A549 (cell line): ENCODE results near the gene NEMF. TPM values are rescaled to one million over a fixed set of nuclear protein-coding genes. Genes with fewer than 3 reads are reported as not detected.
A peak's percentile ranks its signal among the peaks of the same experiment; 100 is the strongest.

Experiments
- ATAC-seq, 2 experiments: fragments of 200-7000 bp in 1 of 2; fragments of >200 bp in 1 of 2; cut with Nextera tagmentation in 1 of 2; cut with Tn5 transposase in 1 of 2; 3 replicates each; pipeline versions ENCODE4 v1.8.0 to v1.9.1; 2018 to 2020; ENCODE audit warnings: mild to moderate bottlenecking in 1 of 2, moderate library complexity in 1 of 2
- CTCF ChIA-PET: fragments of 300-600 bp; sonication (Branson Sonifier 250); formaldehyde crosslinking; extraction: SDS; loops from one replicate; lab custom pipeline; 2021; ENCODE audit warnings: antibody characterized with exemption, inconsistent platforms; lab: Yijun Ruan, JAX
- POLR2A ChIA-PET: fragments of 350-600 bp; formaldehyde crosslinking; extraction: SDS; loops from one replicate; lab custom pipeline; 2021; ENCODE audit warnings: antibody characterized with exemption, inconsistent platforms; lab: Yijun Ruan, JAX
- DNase-seq, 2 experiments: peaks; one replicate each; pipeline versions ENCODE4 v3.0.0 to v3.0.0-alpha.2; 2011 to 2016; ENCODE audit warnings: low read depth in 1 of 2, low spot score in 1 of 2
- FAIRE-seq: peaks from 2 replicates; lab custom pipeline; 2011; peaks lifted over from hg19 to GRCh38; lab: Jason Lieb, UNC
- H3K27ac ChIP-seq, 2 experiments: fragments of >200 bp; sonication (Bioruptor Twin); formaldehyde crosslinking; 3 replicates each; pipeline ENCODE4 v1.5.1; 2016 to 2017
- H3K4me1 ChIP-seq: fragments of >200 bp; sonication (Bioruptor Twin); formaldehyde crosslinking; 3 replicates; pipeline ENCODE4 v1.6.1; 2016
- H3K4me2 ChIP-seq: fragments of >200 bp; sonication (Bioruptor Twin); formaldehyde crosslinking; 3 replicates; pipeline ENCODE4 v1.6.1; 2016
- H3K4me3 ChIP-seq: fragments of >200 bp; sonication (Bioruptor Twin); formaldehyde crosslinking; 3 replicates; pipeline ENCODE4 v1.5.1; 2016
- H3K9me3 ChIP-seq: fragments of >200 bp; sonication (Bioruptor Twin); formaldehyde crosslinking; 3 replicates; pipeline ENCODE4 v1.6.1; 2016
- BHLHE40 ChIP-seq: IDR thresholded peaks from 2 replicates; pipeline ENCODE4 v1.6.1; 2012; ENCODE audit warnings: low read depth, low read length, inconsistent platforms
- EHMT2 ChIP-seq: fragments of 200-600 bp; sonication (generic); IDR thresholded peaks from 2 replicates; pipeline ENCODE4 v1.6.1; 2016; ENCODE audit warnings: antibody characterized with exemption, low read depth, mild to moderate bottlenecking, moderate library complexity
- ESRRA ChIP-seq: fragments of 150-350 bp; IDR thresholded peaks from 2 replicates; pipeline ENCODE4 v1.6.1; 2014; ENCODE audit warnings: mild to moderate bottlenecking, low read length, borderline replicate concordance
- FOXS1 ChIP-seq: fragments of 250-450 bp; sonication (Bioruptor Pico); IDR thresholded peaks from 2 replicates; pipeline ENCODE4 v1.5.0; 2020; ENCODE audit warnings: mild to moderate bottlenecking, moderate library complexity
- HEYL ChIP-seq: fragments of 250-450 bp; sonication (Bioruptor Pico); IDR thresholded peaks from 2 replicates; pipeline ENCODE4 v1.8.0; 2021; ENCODE audit warnings: mild to moderate bottlenecking, moderate library complexity
- HOXA7 ChIP-seq: fragments of 250-450 bp; sonication (Bioruptor Pico); IDR thresholded peaks from 2 replicates; pipeline ENCODE4 v1.5.0; 2020; ENCODE audit warnings: mild to moderate bottlenecking, moderate library complexity
- JUNB ChIP-seq: fragments of >200 bp; sonication (Bioruptor Twin); formaldehyde crosslinking; IDR thresholded peaks from 2 replicates; pipeline ENCODE4 v1.6.1; 2016
- MAFK ChIP-seq: fragments of 450-650 bp; IDR thresholded peaks from 2 replicates; pipeline ENCODE4 v1.6.1; 2014; ENCODE audit not compliant: partially characterized antibody
- MAZ ChIP-seq: fragments of 150-350 bp; IDR thresholded peaks from 2 replicates; pipeline ENCODE4 v1.6.1; 2014; ENCODE audit warnings: antibody characterized with exemption, low read depth, low read length, borderline replicate concordance
- NFE2L2 ChIP-seq: fragments of 150-350 bp; conservative IDR thresholded peaks from 2 replicates; pipeline ENCODE4 v1.6.1; 2014; ENCODE audit warnings: low read length
- PHF8 ChIP-seq: fragments of 200-600 bp; sonication (generic); IDR thresholded peaks from 2 replicates; pipeline ENCODE4 v1.6.1; 2016; ENCODE audit warnings: low read depth, mild to moderate bottlenecking, antibody characterized with exemption, moderate library complexity, borderline replicate concordance
- POLR2A ChIP-seq: IDR thresholded peaks from 2 replicates; pipeline ENCODE4 v1.6.1; 2012; ENCODE audit warnings: mild to moderate bottlenecking, low read length
- RFX5 ChIP-seq: fragments of 450-650 bp; IDR thresholded peaks from 2 replicates; pipeline ENCODE4 v1.7.1; 2014; ENCODE audit warnings: antibody characterized with exemption, mild to moderate bottlenecking, moderate library complexity
- RNF2 ChIP-seq: fragments of 200-600 bp; sonication (generic); IDR thresholded peaks from 2 replicates; pipeline ENCODE4 v1.6.1; 2016; ENCODE audit warnings: low read depth, mild to moderate bottlenecking, antibody characterized with exemption, moderate library complexity, borderline replicate concordance
- SMC3 ChIP-seq: fragments of >200 bp; sonication (Bioruptor Twin); formaldehyde crosslinking; IDR thresholded peaks from 3 replicates; pipeline ENCODE4 v1.6.1; 2018; ENCODE audit warnings: inconsistent platforms
- TFCP2L1 ChIP-seq: fragments of 250-450 bp; sonication (Bioruptor Pico); IDR thresholded peaks from 2 replicates; pipeline ENCODE4 v1.5.0; 2021; ENCODE audit warnings: mild to moderate bottlenecking
- USF2 ChIP-seq: fragments of 450-650 bp; IDR thresholded peaks from 2 replicates; pipeline ENCODE4 v1.6.1; 2014; ENCODE audit warnings: antibody characterized with exemption
- ZNF302 ChIP-seq: fragments of 250-450 bp; sonication (Bioruptor Pico); IDR thresholded peaks from 2 replicates; pipeline ENCODE4 v1.9.0; 2021; ENCODE audit warnings: inconsistent platforms, mild to moderate bottlenecking, moderate library complexity
- ZSCAN20 ChIP-seq: fragments of 250-450 bp; sonication (Bioruptor Pico); IDR thresholded peaks from 2 replicates; pipeline ENCODE4 v1.8.0; 2022; ENCODE audit warnings: mild to moderate bottlenecking, moderate library complexity
- WGBS: methylation state at CpG from one replicate; pipeline ENCODE4 v1.1.6; 2017; ENCODE audit errors: missing lambda C conversion rate; 5-methylcytosine and 5-hydroxymethylcytosine counted together
- polyA plus RNA-seq, 4 experiments: library from polyadenylated mRNA; depleted of rRNA in 3 of 4; stranded (reverse); fragments of >200 nt; fragmentation: RNase III in 1 of 4; extraction: RNeasy Plus Mini Kit Qiagen cat#74134 plus additional on column Dnase treatment in 1 of 4; gene quantifications; 2 replicates in 3 of 4; 3 replicates in 1 of 4; pipeline ENCODE4 v1.2.3, GENCODE V29; 2011 to 2017
- TF ChIP-seq, protein P1 (sequence below): fragments of 250-450 bp; sonication (Bioruptor Pico); IDR thresholded peaks from 2 replicates; pipeline ENCODE4 v1.5.0; 2021; ENCODE audit warnings: mild to moderate bottlenecking, moderate library complexity, borderline replicate concordance

NEMF gene
- polyA plus RNA-seq, 2 of the 4 experiments (the other 2 are of a cell fraction), result 58.3 to 59.6 TPM

DNA sequence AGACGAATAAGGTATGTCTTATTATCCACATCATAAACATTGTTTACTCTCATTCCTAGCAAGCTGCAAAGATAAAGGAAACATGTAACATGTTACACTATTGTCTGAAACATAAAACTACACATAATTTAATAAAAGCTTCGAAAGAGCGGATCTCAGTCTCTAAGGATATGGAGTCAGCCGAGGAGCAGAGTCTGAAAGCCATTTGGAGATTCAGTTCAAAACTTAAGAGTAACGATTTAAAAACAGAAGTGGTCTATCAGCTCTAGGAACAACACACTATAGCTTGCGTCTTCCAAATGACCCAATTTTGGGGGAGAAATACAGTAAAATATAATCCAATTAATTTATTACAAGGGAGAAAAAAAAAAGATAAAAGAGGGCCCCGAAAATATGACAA is 775 bp downstream of the NEMF start:
- peak overlapping the region; percentile 94 to 97 for H3K27ac ChIP-seq
- 4% methylated on average over 7 of the region's 7 CpGs for WGBS
- TF ChIP-seq ZNF302, result no peak
- H3K9me3 ChIP-seq, result no peaks in the 10 kb centered on the region
- peak overlapping the region; percentile 86 for H3K4me2 ChIP-seq
- ChIA-PET CTCF (interaction anchor here (0.6 to 5.9 kb wide), 15 partner anchors 8 to 677 kb away, joined by 3 to 140 read pairs (median 7); partner anchors contain the start of gene KLHDC1), POLR2A (interaction anchor here (1.2 to 3.4 kb wide), 8 partner anchors 10 to 231 kb away, joined by 3 to 38 read pairs (median 6); partner anchors contain the start of genes ARF6, KLHDC2, MGAT2 and RPL36AL)
- H3K4me3 ChIP-seq, result peak overlapping the region; percentile 97
- no peak for DNase-seq
- FAIRE-seq, result no peak
- no peak for ATAC-seq
- peaks cover 14% of the 10 kb centered on the region; the same call in 2 of the 3 replicates for H3K4me1 ChIP-seq

GRCh38 chr14:49849213-49849847 is 3.3 kb downstream of the NEMF start:
- FAIRE-seq (no peak), DNase-seq (no peak), ATAC-seq (no peak)
- H3K4me1 ChIP-seq, result peaks cover 14% of the 10 kb centered on the region; the same call in 2 of the 3 replicates
- ChIA-PET CTCF (interaction anchor here (1.0 to 5.9 kb wide), 5 partner anchors 11 to 69 kb away, joined by 3 to 140 read pairs (median 5); no protein-coding TSS in a partner anchor), POLR2A (no interaction called here)
- TF ChIP-seq HOXA7 (CRISPR knock-in tag) (no peak), FOXS1 (CRISPR knock-in tag) (no peak), POLR2A (no peak), TFCP2L1 (CRISPR knock-in tag) (no peak), USF2 (no peak), RNF2 (no peak), RFX5 (no peak), NFE2L2 (no peak), MAFK (no peak), ESRRA (no peak), BHLHE40 (no peak), HEYL (no peak), SMC3 (no peak), EHMT2 (no peak), PHF8 (no peak), ZSCAN20 (CRISPR knock-in tag) (no peak)
- TF ChIP-seq, protein P1, sequence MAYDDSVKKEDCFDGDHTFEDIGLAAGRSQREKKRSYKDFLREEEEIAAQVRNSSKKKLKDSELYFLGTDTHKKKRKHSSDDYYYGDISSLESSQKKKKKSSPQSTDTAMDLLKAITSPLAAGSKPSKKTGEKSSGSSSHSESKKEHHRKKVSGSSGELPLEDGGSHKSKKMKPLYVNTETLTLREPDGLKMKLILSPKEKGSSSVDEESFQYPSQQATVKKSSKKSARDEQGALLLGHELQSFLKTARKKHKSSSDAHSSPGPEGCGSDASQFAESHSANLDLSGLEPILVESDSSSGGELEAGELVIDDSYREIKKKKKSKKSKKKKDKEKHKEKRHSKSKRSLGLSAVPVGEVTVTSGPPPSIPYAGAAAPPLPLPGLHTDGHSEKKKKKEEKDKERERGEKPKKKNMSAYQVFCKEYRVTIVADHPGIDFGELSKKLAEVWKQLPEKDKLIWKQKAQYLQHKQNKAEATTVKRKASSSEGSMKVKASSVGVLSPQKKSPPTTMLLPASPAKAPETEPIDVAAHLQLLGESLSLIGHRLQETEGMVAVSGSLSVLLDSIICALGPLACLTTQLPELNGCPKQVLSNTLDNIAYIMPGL (CRISPR knock-in tag), result no peak
- H3K9me3 ChIP-seq, result no peaks in the 10 kb centered on the region
- no peak overlapping the region for H3K27ac ChIP-seq
- H3K4me3 ChIP-seq, result no peak overlapping the region
- no peak overlapping the region for H3K4me2 ChIP-seq
- WGBS, result 92% methylated on average over 1 of the region's 1 CpG

DNA sequence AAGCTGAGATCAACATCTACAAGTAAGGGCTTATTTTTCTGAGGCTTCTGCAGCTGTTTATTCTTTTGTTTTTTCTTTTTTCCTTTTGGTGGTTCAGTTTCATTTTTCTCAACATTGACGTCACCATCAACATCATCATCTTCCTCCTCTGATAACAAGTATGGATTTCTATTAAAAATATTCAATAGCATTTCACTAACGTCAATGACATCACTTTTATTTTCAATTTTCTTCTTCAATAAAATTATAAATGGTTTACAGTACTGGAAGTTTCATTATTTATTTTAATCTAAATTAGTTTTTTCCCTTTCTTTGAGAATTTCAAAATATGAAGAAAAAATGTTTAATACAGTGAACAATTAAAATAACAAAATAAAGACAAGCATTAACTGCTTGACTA is 23.9 kb downstream of the NEMF start:
- ChIA-PET CTCF (interaction anchor here (0.8 to 4.8 kb wide), 7 partner anchors 9 to 195 kb away, joined by 3 to 16 read pairs (median 3); partner anchors contain the start of gene NEMF), POLR2A (interaction anchor here (1.0 to 1.2 kb wide), 2 partner anchors 24 to 195 kb away, joined by 3 to 6 read pairs; partner anchors contain the start of gene NEMF)
- Histone ChIP-seq H3K27ac (no peak overlapping the region), H3K4me3 (no peak overlapping the region), H3K4me1 (no peaks in the 10 kb centered on the region), H3K4me2 (no peak overlapping the region), H3K9me3 (no peaks in the 10 kb centered on the region)
- FAIRE-seq (peak; percentile 28), ATAC-seq (no peak), DNase-seq (no peak)
- WGBS, result 90% methylated on average over 2 of the region's 2 CpGs
- TF ChIP-seq JUNB (no peak), MAZ (no peak)
